Neural cell (in vitro differentiated cells): ENCODE results near the gene VSNL1. TPM values are rescaled to one million over a fixed set of nuclear protein-coding genes. Genes with fewer than 3 reads are reported as not detected.

Experiments used
- H2AFZ ChIP-seq: fragments of 200-600, 300-800 bp; sonication (generic), shearing (Covaris generic); 2 replicates; pipeline ENCODE4 v1.6.0; 2014; ENCODE audit warnings: low read depth, mild to moderate bottlenecking, antibody characterized with exemption, low read length, moderate library complexity
- H3F3A ChIP-seq: fragments of 200-600 bp; shearing (Covaris generic); 2 replicates; pipeline ENCODE4 v1.6.1; 2016; ENCODE audit warnings: mild to moderate bottlenecking, moderate library complexity, mixed read lengths, antibody characterized with exemption, low read length; ENCODE audit not compliant: insufficient read depth, poor library complexity, severe bottlenecking
- H3K27ac ChIP-seq: fragments of 200-600, 300-800 bp; sonication (generic), shearing (Covaris generic); 2 replicates; pipeline ENCODE4 v1.5.1; 2014; ENCODE audit warnings: mild to moderate bottlenecking, low read length, moderate library complexity
- H3K27me3 ChIP-seq: fragments of 300-800, 200-600 bp; sonication (generic), shearing (Covaris generic); 2 replicates; pipeline ENCODE4 v1.6.0; 2014; ENCODE audit warnings: mild to moderate bottlenecking, low read depth, low read length, moderate library complexity; ENCODE audit not compliant: insufficient read depth
- H3K36me3 ChIP-seq: fragments of 300-800, 200-600 bp; sonication (generic), shearing (Covaris generic); 2 replicates; pipeline ENCODE4 v1.5.1; 2014; ENCODE audit warnings: mild to moderate bottlenecking, antibody characterized with exemption, low read length, moderate library complexity; ENCODE audit not compliant: insufficient read depth
- H3K4me2 ChIP-seq: fragments of 300-800, 200-600 bp; sonication (generic), shearing (Covaris generic); 2 replicates; pipeline ENCODE4 v1.6.0; 2014; ENCODE audit warnings: mild to moderate bottlenecking, low read length
- H3K4me3 ChIP-seq: fragments of 300-800, 200-600 bp; sonication (generic), shearing (Covaris generic); 2 replicates; pipeline ENCODE4 v1.5.1; 2014; ENCODE audit warnings: mild to moderate bottlenecking, low read length, moderate library complexity
- H3K79me2 ChIP-seq: fragments of 200-600 bp; shearing (Covaris generic); replicated peaks from 2 replicates; pipeline ENCODE4 v1.6.0; 2014; ENCODE audit warnings: mild to moderate bottlenecking, low read length, moderate library complexity; ENCODE audit not compliant: insufficient read depth
- H3K9ac ChIP-seq: fragments of 300-800, 200-600 bp; sonication (generic), shearing (Covaris generic); 2 replicates; pipeline ENCODE4 v1.6.1; 2016; ENCODE audit warnings: mild to moderate bottlenecking, low read length, mixed read lengths
- H3K9me2 ChIP-seq: fragments of 200-600 bp; shearing (Covaris generic); 2 replicates; pipeline ENCODE4 v1.6.1; 2016; ENCODE audit warnings: mild to moderate bottlenecking, low read length, mixed read lengths; ENCODE audit not compliant: insufficient read depth
- H3K9me3 ChIP-seq: fragments of 200-600, 300-800 bp; sonication (generic), shearing (Covaris generic); 2 replicates; pipeline ENCODE4 v1.6.1; 2016; ENCODE audit warnings: mild to moderate bottlenecking, mixed run types, low read length, moderate library complexity, mixed read lengths
- H4K20me1 ChIP-seq: fragments of 200-600 bp; shearing (Covaris generic); 2 replicates; pipeline ENCODE4 v1.6.1; 2016; ENCODE audit warnings: mild to moderate bottlenecking, mixed run types; ENCODE audit not compliant: insufficient read depth
- EP300 ChIP-seq: fragments of 450-650 bp; conservative IDR thresholded peaks from 2 replicates; pipeline ENCODE4 v1.6.1; 2014; ENCODE audit warnings: antibody characterized with exemption, mild to moderate bottlenecking, moderate library complexity; ENCODE audit not compliant: poor library complexity, severe bottlenecking
- EZH2 ChIP-seq: fragments of 200-600, 300-800 bp; shearing (Covaris generic), sonication (generic); IDR thresholded peaks from 2 replicates; pipeline ENCODE4 v1.6.1; 2014; ENCODE audit warnings: antibody characterized with exemption, low read length, borderline replicate concordance, mild to moderate bottlenecking; ENCODE audit not compliant: insufficient read depth, poor library complexity, severe bottlenecking
- MXI1 ChIP-seq: fragments of 450-650 bp; conservative IDR thresholded peaks from 2 replicates; pipeline ENCODE4 v1.6.1; 2014; ENCODE audit warnings: antibody characterized with exemption, mild to moderate bottlenecking; ENCODE audit not compliant: poor library complexity, severe bottlenecking
- POLR2AphosphoS5 ChIP-seq: IDR thresholded peaks from 2 replicates; pipeline ENCODE4 v1.6.1; 2012
- RAD21 ChIP-seq: fragments of 450-650 bp; conservative IDR thresholded peaks from 2 replicates; pipeline ENCODE4 v1.6.1; 2014; ENCODE audit warnings: antibody characterized with exemption, mild to moderate bottlenecking, moderate library complexity
- SMC3 ChIP-seq: fragments of 450-650 bp; conservative IDR thresholded peaks from 2 replicates; pipeline ENCODE4 v1.6.1; 2014; ENCODE audit warnings: antibody characterized with exemption, mild to moderate bottlenecking, moderate library complexity; ENCODE audit not compliant: poor library complexity
- TAF1 ChIP-seq: IDR thresholded peaks from 2 replicates; pipeline ENCODE4 v1.6.1; 2012; ENCODE audit warnings: low read depth
- polyA plus RNA-seq: library from polyadenylated mRNA; depleted of rRNA; stranded (reverse); fragments of >200 nt; gene quantifications from 2 replicates; pipeline ENCODE4 v1.2.3, GENCODE V29; 2014
- TF ChIP-seq, protein P1 (sequence below): IDR thresholded peaks from 2 replicates; pipeline ENCODE4 v1.6.1; 2012; ENCODE audit warnings: borderline replicate concordance
- TF ChIP-seq, protein P2 (sequence below): fragments of 450-650 bp; IDR thresholded peaks from 2 replicates; pipeline ENCODE4 v1.5.1; 2014; ENCODE audit warnings: antibody characterized with exemption, mild to moderate bottlenecking, moderate library complexity; ENCODE audit not compliant: poor library complexity, severe bottlenecking

VSNL1 gene
- polyA plus RNA-seq, 1 donor from 2014 or later: 69.7 TPM

DNA sequence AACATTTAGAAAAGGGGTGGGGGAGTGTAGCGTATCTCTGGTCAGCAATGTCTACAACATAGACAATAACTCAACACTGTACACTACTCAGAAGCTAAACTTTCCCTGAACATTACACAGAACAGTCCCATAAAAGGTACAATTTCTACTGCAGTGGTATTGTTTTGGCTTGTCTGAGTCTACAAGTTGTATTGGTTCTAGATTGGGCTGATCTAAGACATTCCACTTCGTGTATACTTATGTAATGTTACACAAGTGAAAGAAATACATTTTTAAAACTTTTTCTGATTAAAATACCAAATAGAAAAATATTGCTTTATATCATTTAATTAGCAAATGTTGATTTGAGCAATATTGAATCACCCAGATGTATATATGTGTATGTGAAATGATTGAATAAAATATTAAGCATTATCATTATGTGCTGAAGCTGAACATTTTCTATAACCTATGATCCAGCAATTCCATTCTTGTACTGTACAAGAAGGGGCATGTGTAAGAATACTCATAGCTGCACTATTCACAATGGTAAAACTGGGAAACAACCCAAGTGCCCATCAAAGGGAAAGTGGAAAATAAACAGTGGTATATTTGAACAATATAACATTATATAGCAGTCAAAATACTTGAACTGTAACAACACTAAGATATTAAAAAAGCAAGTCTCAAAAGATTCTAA, 52.4 kb downstream of the VSNL1 start:
- H3K36me3 ChIP-seq: no peaks in the 10 kb centered on the region
- H3K9me2 ChIP-seq: no peaks in the 10 kb centered on the region
- H3F3A ChIP-seq: no peaks in the 10 kb centered on the region
- H3K9ac ChIP-seq: no peak overlapping the region
- H4K20me1 ChIP-seq: no peaks in the 10 kb centered on the region
- H3K4me3 ChIP-seq: no peak overlapping the region
- H2AFZ ChIP-seq: no peak overlapping the region
- no peaks in the 10 kb centered on the region for H3K27me3 ChIP-seq
- H3K79me2 ChIP-seq: no peaks in the 10 kb centered on the region
- H3K27ac ChIP-seq: no peak overlapping the region
- TF ChIP-seq SMC3 (no peak), RAD21 (no peak), EP300 (no peak), TAF1 (no peak), EZH2 (no peak), POLR2AphosphoS5 (no peak), MXI1 (no peak)
- TF ChIP-seq, protein P1, sequence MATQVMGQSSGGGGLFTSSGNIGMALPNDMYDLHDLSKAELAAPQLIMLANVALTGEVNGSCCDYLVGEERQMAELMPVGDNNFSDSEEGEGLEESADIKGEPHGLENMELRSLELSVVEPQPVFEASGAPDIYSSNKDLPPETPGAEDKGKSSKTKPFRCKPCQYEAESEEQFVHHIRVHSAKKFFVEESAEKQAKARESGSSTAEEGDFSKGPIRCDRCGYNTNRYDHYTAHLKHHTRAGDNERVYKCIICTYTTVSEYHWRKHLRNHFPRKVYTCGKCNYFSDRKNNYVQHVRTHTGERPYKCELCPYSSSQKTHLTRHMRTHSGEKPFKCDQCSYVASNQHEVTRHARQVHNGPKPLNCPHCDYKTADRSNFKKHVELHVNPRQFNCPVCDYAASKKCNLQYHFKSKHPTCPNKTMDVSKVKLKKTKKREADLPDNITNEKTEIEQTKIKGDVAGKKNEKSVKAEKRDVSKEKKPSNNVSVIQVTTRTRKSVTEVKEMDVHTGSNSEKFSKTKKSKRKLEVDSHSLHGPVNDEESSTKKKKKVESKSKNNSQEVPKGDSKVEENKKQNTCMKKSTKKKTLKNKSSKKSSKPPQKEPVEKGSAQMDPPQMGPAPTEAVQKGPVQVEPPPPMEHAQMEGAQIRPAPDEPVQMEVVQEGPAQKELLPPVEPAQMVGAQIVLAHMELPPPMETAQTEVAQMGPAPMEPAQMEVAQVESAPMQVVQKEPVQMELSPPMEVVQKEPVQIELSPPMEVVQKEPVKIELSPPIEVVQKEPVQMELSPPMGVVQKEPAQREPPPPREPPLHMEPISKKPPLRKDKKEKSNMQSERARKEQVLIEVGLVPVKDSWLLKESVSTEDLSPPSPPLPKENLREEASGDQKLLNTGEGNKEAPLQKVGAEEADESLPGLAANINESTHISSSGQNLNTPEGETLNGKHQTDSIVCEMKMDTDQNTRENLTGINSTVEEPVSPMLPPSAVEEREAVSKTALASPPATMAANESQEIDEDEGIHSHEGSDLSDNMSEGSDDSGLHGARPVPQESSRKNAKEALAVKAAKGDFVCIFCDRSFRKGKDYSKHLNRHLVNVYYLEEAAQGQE: no peak
- TF ChIP-seq, protein P2, sequence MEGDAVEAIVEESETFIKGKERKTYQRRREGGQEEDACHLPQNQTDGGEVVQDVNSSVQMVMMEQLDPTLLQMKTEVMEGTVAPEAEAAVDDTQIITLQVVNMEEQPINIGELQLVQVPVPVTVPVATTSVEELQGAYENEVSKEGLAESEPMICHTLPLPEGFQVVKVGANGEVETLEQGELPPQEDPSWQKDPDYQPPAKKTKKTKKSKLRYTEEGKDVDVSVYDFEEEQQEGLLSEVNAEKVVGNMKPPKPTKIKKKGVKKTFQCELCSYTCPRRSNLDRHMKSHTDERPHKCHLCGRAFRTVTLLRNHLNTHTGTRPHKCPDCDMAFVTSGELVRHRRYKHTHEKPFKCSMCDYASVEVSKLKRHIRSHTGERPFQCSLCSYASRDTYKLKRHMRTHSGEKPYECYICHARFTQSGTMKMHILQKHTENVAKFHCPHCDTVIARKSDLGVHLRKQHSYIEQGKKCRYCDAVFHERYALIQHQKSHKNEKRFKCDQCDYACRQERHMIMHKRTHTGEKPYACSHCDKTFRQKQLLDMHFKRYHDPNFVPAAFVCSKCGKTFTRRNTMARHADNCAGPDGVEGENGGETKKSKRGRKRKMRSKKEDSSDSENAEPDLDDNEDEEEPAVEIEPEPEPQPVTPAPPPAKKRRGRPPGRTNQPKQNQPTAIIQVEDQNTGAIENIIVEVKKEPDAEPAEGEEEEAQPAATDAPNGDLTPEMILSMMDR: no peak
- H3K9me3 ChIP-seq: no peaks in the 10 kb centered on the region
- H3K4me2 ChIP-seq: no peak overlapping the region

DNA sequence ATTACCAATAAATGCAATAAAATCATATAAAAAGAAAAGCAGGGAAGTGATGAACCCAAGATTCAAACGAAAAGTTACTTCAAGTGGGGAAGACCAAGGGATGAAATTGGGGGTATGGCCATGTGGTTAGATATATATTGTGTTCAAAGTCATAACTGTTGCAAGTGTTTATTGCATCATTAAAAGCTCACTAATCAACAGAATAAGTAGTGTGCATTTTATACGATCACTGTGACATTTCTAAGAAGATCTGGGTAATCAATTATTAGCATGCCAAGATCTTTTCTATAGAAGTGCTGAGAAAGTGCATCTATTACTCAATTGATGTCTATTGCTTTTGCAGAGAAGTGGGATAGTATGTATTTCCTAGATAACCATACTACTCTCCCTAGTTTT, 52.9 kb downstream of the VSNL1 start:
- Histone ChIP-seq H3K79me2 (no peaks in the 10 kb centered on the region), H3K27ac (no peak overlapping the region), H3K9me3 (no peaks in the 10 kb centered on the region), H3K27me3 (no peaks in the 10 kb centered on the region), H3F3A (no peaks in the 10 kb centered on the region), H2AFZ (no peak overlapping the region), H3K4me2 (no peak overlapping the region), H3K9me2 (no peaks in the 10 kb centered on the region), H4K20me1 (no peaks in the 10 kb centered on the region), H3K4me3 (no peak overlapping the region), H3K9ac (no peak overlapping the region), H3K36me3 (no peaks in the 10 kb centered on the region)
- TF ChIP-seq TAF1 (no peak), POLR2AphosphoS5 (no peak), RAD21 (no peak), EP300 (no peak), SMC3 (no peak), MXI1 (no peak)
- TF ChIP-seq, protein P1: no peak
